Ishikawa (cell line): ENCODE data around the gene CLTA.

Source experiments
- CEBPB ChIP-seq: IDR thresholded peaks from 2 replicates; pipeline ENCODE4 v1.6.1; 2012
- CREB1 ChIP-seq: IDR thresholded peaks from 2 replicates; pipeline ENCODE4 v1.6.1; 2012; ENCODE audit warnings: low read depth
- EP300 ChIP-seq: IDR thresholded peaks from 2 replicates; pipeline ENCODE4 v1.6.1; 2012; ENCODE audit warnings: borderline replicate concordance
- FOXM1 ChIP-seq: IDR thresholded peaks from 2 replicates; pipeline ENCODE4 v1.6.1; 2012; ENCODE audit warnings: low read depth, borderline replicate concordance
- MAX ChIP-seq: IDR thresholded peaks from 2 replicates; pipeline ENCODE4 v1.6.1; 2012
- NFIC ChIP-seq: IDR thresholded peaks from 2 replicates; pipeline ENCODE4 v1.6.1; 2012
- RAD21 ChIP-seq: IDR thresholded peaks from 2 replicates; pipeline ENCODE4 v1.6.1; 2012; ENCODE audit warnings: low read depth
- REST ChIP-seq: IDR thresholded peaks from 2 replicates; pipeline ENCODE4 v1.6.1; 2012; ENCODE audit warnings: low read depth, mild to moderate bottlenecking
- TAF1 ChIP-seq: IDR thresholded peaks from 2 replicates; pipeline ENCODE4 v1.6.1; 2012; ENCODE audit warnings: low read depth, mild to moderate bottlenecking
- TCF12 ChIP-seq: IDR thresholded peaks from 2 replicates; pipeline ENCODE4 v1.6.1; 2012; ENCODE audit warnings: low read depth
- USF1 ChIP-seq: IDR thresholded peaks from 2 replicates; pipeline ENCODE4 v1.6.1; 2012
- YY1 ChIP-seq: IDR thresholded peaks from 2 replicates; pipeline ENCODE4 v1.6.1; 2012; ENCODE audit warnings: low read depth
- ZBTB7A ChIP-seq: IDR thresholded peaks from 2 replicates; pipeline ENCODE4 v1.6.1; 2012; ENCODE audit warnings: low read depth

GRCh38 chr9:36158917-36159316 is 31.8 kb upstream of the CLTA start:
- TF ChIP-seq REST (no peak), CREB1 (no peak), ZBTB7A (no peak), TAF1 (no peak), RAD21 (no peak), USF1 (no peak), EP300 (no peak), MAX (no peak), CEBPB (no peak), TCF12 (no peak), FOXM1 (no peak), NFIC (no peak), YY1 (no peak)
